ENCODE measurements around the gene AIFM3. TPM values are rescaled to one million over a fixed set of nuclear protein-coding genes. Genes with fewer than 3 reads are reported as not detected.

Gene AIFM3
- total RNA-seq, 2 donors from 2014 or later: 0.78 to 3.0 TPM

GRCh38 chr22:21020802-21021429 lies 53.9 kb downstream of the AIFM3 start:
- no peaks in the 10 kb centered on the region for H3K36me3 ChIP-seq (replicated peaks in 1 of 2; ENCODE audit: insufficient read depth in 1 of 2, low read depth in 2 of 2)
- no peak for ATAC-seq
- TF ChIP-seq CTCF (IDR thresholded peaks at IDR 0.05) (peak in 2 of 7 experiments; percentile 7 to 9), POLR2A (IDR thresholded peaks at IDR 0.05) (no peak)
- DNase-seq: no peak
- 45 to 50% methylated on average over 7 of the region's 7 CpGs for WGBS, 2 donors
- no peak overlapping the region for H3K4me3 ChIP-seq
- no peak overlapping the region for H3K27ac ChIP-seq
- no peaks in the 10 kb centered on the region for H3K9me3 ChIP-seq
- intact Hi-C loops (cut with DNase I): no loop called here
- no peaks in the 10 kb centered on the region for H3K27me3 ChIP-seq
- H3K4me1 ChIP-seq: no peaks in the 10 kb centered on the region

GRCh38 chr22:21022507-21022906 lies 55.5 kb downstream of the AIFM3 start:
- H3K4me3 ChIP-seq: no peak overlapping the region
- TF ChIP-seq CTCF (IDR thresholded peaks at IDR 0.05) (no peak), POLR2A (IDR thresholded peaks at IDR 0.05) (no peak)
- intact Hi-C loops (cut with DNase I): no loop called here
- H3K36me3 ChIP-seq (replicated peaks in 1 of 2; ENCODE audit: insufficient read depth in 1 of 2, low read depth in 2 of 2): no peaks in the 10 kb centered on the region
- ATAC-seq (no peak), DNase-seq (no peak)
- no peaks in the 10 kb centered on the region for H3K4me1 ChIP-seq
- no peak overlapping the region for H3K27ac ChIP-seq
- WGBS, 2 donors: 68 to 88% methylated on average over 2 to 10 of the region's 10 CpGs
- H3K27me3 ChIP-seq: no peaks in the 10 kb centered on the region
- H3K9me3 ChIP-seq: no peaks in the 10 kb centered on the region

- Histone ChIP-seq H3K27ac (no peak overlapping the region), H3K4me1 (no peaks in the 10 kb centered on the region), H3K27me3 (no peaks in the 10 kb centered on the region), H3K9me3 (no peaks in the 10 kb centered on the region), H3K4me3 (no peak overlapping the region), H3K36me3 (replicated peaks in 1 of 2; ENCODE audit: insufficient read depth in 1 of 2, low read depth in 2 of 2) (no peaks in the 10 kb centered on the region)
- 64 to 69% methylated on average over 7 to 13 of the region's 13 CpGs for WGBS, 2 donors
- TF ChIP-seq CTCF (IDR thresholded peaks at IDR 0.05) (no peak), POLR2A (IDR thresholded peaks at IDR 0.05) (no peak)
- ATAC-seq (no peak), DNase-seq (no peak)
- intact Hi-C loops (cut with DNase I): no loop called here
Observed at GRCh38 chr22:21022955-21023614, 56.0 kb downstream of the AIFM3 start.

- no peaks in the 10 kb centered on the region for H3K27me3 ChIP-seq
- no peaks in the 10 kb centered on the region for H3K4me1 ChIP-seq
- ATAC-seq (no peak), DNase-seq (no peak)
- TF ChIP-seq CTCF (IDR thresholded peaks at IDR 0.05) (no peak), POLR2A (IDR thresholded peaks at IDR 0.05) (no peak)
- H3K9me3 ChIP-seq: no peaks in the 10 kb centered on the region
- no peak overlapping the region for H3K27ac ChIP-seq
- WGBS, 2 donors: 51 to 71% methylated on average over 8 of the region's 8 CpGs
- H3K36me3 ChIP-seq (replicated peaks in 1 of 2; ENCODE audit: insufficient read depth in 1 of 2, low read depth in 2 of 2): no peaks in the 10 kb centered on the region
- no peak overlapping the region for H3K4me3 ChIP-seq
- intact Hi-C loops (cut with DNase I): no loop called here
Observed at GRCh38 chr22:21025266-21025665, 58.2 kb downstream of the AIFM3 start.
